Neural cell (in vitro differentiated cells): ENCODE data around the gene TEX13A. TPM values are rescaled to one million over a fixed set of nuclear protein-coding genes. Genes with fewer than 3 reads are reported as not detected.
"Not testable (repeated sequence)": the region's sequence is repeated elsewhere in the genome, so short reads cannot be mapped to it uniquely, and the experiment has no call there.

Experiments
- H2AFZ ChIP-seq: fragments of 200-600, 300-800 bp; sonication (generic), shearing (Covaris generic); 2 replicates; pipeline ENCODE4 v1.6.0; 2014; ENCODE audit warnings: low read depth, mild to moderate bottlenecking, antibody characterized with exemption, low read length, moderate library complexity
- H3F3A ChIP-seq: fragments of 200-600 bp; shearing (Covaris generic); 2 replicates; pipeline ENCODE4 v1.6.1; 2016; ENCODE audit warnings: mild to moderate bottlenecking, moderate library complexity, mixed read lengths, antibody characterized with exemption, low read length; ENCODE audit not compliant: insufficient read depth, poor library complexity, severe bottlenecking
- H3K27ac ChIP-seq: fragments of 200-600, 300-800 bp; sonication (generic), shearing (Covaris generic); 2 replicates; pipeline ENCODE4 v1.5.1; 2014; ENCODE audit warnings: mild to moderate bottlenecking, low read length, moderate library complexity
- H3K27me3 ChIP-seq: fragments of 300-800, 200-600 bp; sonication (generic), shearing (Covaris generic); 2 replicates; pipeline ENCODE4 v1.6.0; 2014; ENCODE audit warnings: mild to moderate bottlenecking, low read depth, low read length, moderate library complexity; ENCODE audit not compliant: insufficient read depth
- H3K36me3 ChIP-seq: fragments of 300-800, 200-600 bp; sonication (generic), shearing (Covaris generic); 2 replicates; pipeline ENCODE4 v1.5.1; 2014; ENCODE audit warnings: mild to moderate bottlenecking, antibody characterized with exemption, low read length, moderate library complexity; ENCODE audit not compliant: insufficient read depth
- H3K4me2 ChIP-seq: fragments of 300-800, 200-600 bp; sonication (generic), shearing (Covaris generic); 2 replicates; pipeline ENCODE4 v1.6.0; 2014; ENCODE audit warnings: mild to moderate bottlenecking, low read length
- H3K4me3 ChIP-seq: fragments of 300-800, 200-600 bp; sonication (generic), shearing (Covaris generic); 2 replicates; pipeline ENCODE4 v1.5.1; 2014; ENCODE audit warnings: mild to moderate bottlenecking, low read length, moderate library complexity
- H3K79me2 ChIP-seq: fragments of 200-600 bp; shearing (Covaris generic); replicated peaks from 2 replicates; pipeline ENCODE4 v1.6.0; 2014; ENCODE audit warnings: mild to moderate bottlenecking, low read length, moderate library complexity; ENCODE audit not compliant: insufficient read depth
- H3K9ac ChIP-seq: fragments of 300-800, 200-600 bp; sonication (generic), shearing (Covaris generic); 2 replicates; pipeline ENCODE4 v1.6.1; 2016; ENCODE audit warnings: mild to moderate bottlenecking, low read length, mixed read lengths
- H3K9me2 ChIP-seq: fragments of 200-600 bp; shearing (Covaris generic); 2 replicates; pipeline ENCODE4 v1.6.1; 2016; ENCODE audit warnings: mild to moderate bottlenecking, low read length, mixed read lengths; ENCODE audit not compliant: insufficient read depth
- H3K9me3 ChIP-seq: fragments of 200-600, 300-800 bp; sonication (generic), shearing (Covaris generic); 2 replicates; pipeline ENCODE4 v1.6.1; 2016; ENCODE audit warnings: mild to moderate bottlenecking, mixed run types, low read length, moderate library complexity, mixed read lengths
- H4K20me1 ChIP-seq: fragments of 200-600 bp; shearing (Covaris generic); 2 replicates; pipeline ENCODE4 v1.6.1; 2016; ENCODE audit warnings: mild to moderate bottlenecking, mixed run types; ENCODE audit not compliant: insufficient read depth
- CTCF ChIP-seq: fragments of 450-650 bp; IDR thresholded peaks from 2 replicates; pipeline ENCODE4 v1.5.1; 2014; ENCODE audit warnings: antibody characterized with exemption, mild to moderate bottlenecking, moderate library complexity; ENCODE audit not compliant: poor library complexity, severe bottlenecking
- EP300 ChIP-seq: fragments of 450-650 bp; conservative IDR thresholded peaks from 2 replicates; pipeline ENCODE4 v1.6.1; 2014; ENCODE audit warnings: antibody characterized with exemption, mild to moderate bottlenecking, moderate library complexity; ENCODE audit not compliant: poor library complexity, severe bottlenecking
- EZH2 ChIP-seq: fragments of 200-600, 300-800 bp; shearing (Covaris generic), sonication (generic); IDR thresholded peaks from 2 replicates; pipeline ENCODE4 v1.6.1; 2014; ENCODE audit warnings: antibody characterized with exemption, low read length, borderline replicate concordance, mild to moderate bottlenecking; ENCODE audit not compliant: insufficient read depth, poor library complexity, severe bottlenecking
- MXI1 ChIP-seq: fragments of 450-650 bp; conservative IDR thresholded peaks from 2 replicates; pipeline ENCODE4 v1.6.1; 2014; ENCODE audit warnings: antibody characterized with exemption, mild to moderate bottlenecking; ENCODE audit not compliant: poor library complexity, severe bottlenecking
- POLR2AphosphoS5 ChIP-seq: IDR thresholded peaks from 2 replicates; pipeline ENCODE4 v1.6.1; 2012
- RAD21 ChIP-seq: fragments of 450-650 bp; conservative IDR thresholded peaks from 2 replicates; pipeline ENCODE4 v1.6.1; 2014; ENCODE audit warnings: antibody characterized with exemption, mild to moderate bottlenecking, moderate library complexity
- REST ChIP-seq: IDR thresholded peaks from 2 replicates; pipeline ENCODE4 v1.6.1; 2012; ENCODE audit warnings: borderline replicate concordance
- SMC3 ChIP-seq: fragments of 450-650 bp; conservative IDR thresholded peaks from 2 replicates; pipeline ENCODE4 v1.6.1; 2014; ENCODE audit warnings: antibody characterized with exemption, mild to moderate bottlenecking, moderate library complexity; ENCODE audit not compliant: poor library complexity
- TAF1 ChIP-seq: IDR thresholded peaks from 2 replicates; pipeline ENCODE4 v1.6.1; 2012; ENCODE audit warnings: low read depth
- polyA plus RNA-seq: library from polyadenylated mRNA; depleted of rRNA; stranded (reverse); fragments of >200 nt; gene quantifications from 2 replicates; pipeline ENCODE4 v1.2.3, GENCODE V29; 2014

The TEX13A gene
- polyA plus RNA-seq, 1 donor from 2014 or later: not detected

GRCh38 chrX:105260291-105261043 is 40.0 kb upstream of the TEX13A start:
- no peaks in the 10 kb centered on the region for H3K27me3 ChIP-seq
- TF ChIP-seq REST (no peak), EZH2 (no peak), EP300 (no peak), RAD21 (no peak), MXI1 (no peak), TAF1 (no peak), SMC3 (no peak), POLR2AphosphoS5 (no peak), CTCF (no peak)
- no peak overlapping the region for H3K4me3 ChIP-seq

GRCh38 chrX:105241056-105241455 is 20.6 kb upstream of the TEX13A start:
- no peak overlapping the region for H3K9ac ChIP-seq
- no peaks in the 10 kb centered on the region for H3K27me3 ChIP-seq
- H3K27ac ChIP-seq: no peak overlapping the region
- no peaks in the 10 kb centered on the region for H4K20me1 ChIP-seq
- no peaks in the 10 kb centered on the region for H3K9me2 ChIP-seq
- H3K4me3 ChIP-seq: no peak overlapping the region
- TF ChIP-seq EZH2: no peak
- no peak for TF ChIP-seq POLR2AphosphoS5
- no peak for TF ChIP-seq MXI1
- TF ChIP-seq SMC3: no peak
- TF ChIP-seq CTCF: no peak
- no peaks in the 10 kb centered on the region for H3K9me3 ChIP-seq
- no peaks in the 10 kb centered on the region for H3K79me2 ChIP-seq
- no peaks in the 10 kb centered on the region for H3F3A ChIP-seq
- H3K4me2 ChIP-seq: no peak overlapping the region
- no peak overlapping the region for H2AFZ ChIP-seq
- H3K36me3 ChIP-seq: no peaks in the 10 kb centered on the region

More at GRCh38 chrX:105260291-105261043, 40.0 kb upstream of the TEX13A start:
- Histone ChIP-seq H3K9me3 (no peaks in the 10 kb centered on the region), H3K4me2 (no peak overlapping the region), H3K36me3 (no peaks in the 10 kb centered on the region), H3K27ac (no peak overlapping the region), H3F3A (no peaks in the 10 kb centered on the region), H2AFZ (no peak overlapping the region), H4K20me1 (no peaks in the 10 kb centered on the region), H3K9me2 (no peaks in the 10 kb centered on the region), H3K9ac (no peak overlapping the region), H3K79me2 (no peaks in the 10 kb centered on the region)

- H3K4me2 ChIP-seq, H3K4me3 ChIP-seq, H3K36me3 ChIP-seq, H2AFZ ChIP-seq, H3K27me3 ChIP-seq, H3K9me3 ChIP-seq, H3K9ac ChIP-seq, H3F3A ChIP-seq, H4K20me1 ChIP-seq, H3K27ac ChIP-seq, H3K9me2 ChIP-seq, H3K79me2 ChIP-seq: not testable (repeated sequence)
Observed at GRCh38 chrX:105237407-105237806, 16.9 kb upstream of the TEX13A start.
